K562 (cell line): ENCODE data around the gene GET3. TPM values are rescaled to one million over a fixed set of nuclear protein-coding genes. Genes with fewer than 3 reads are reported as not detected.

Experiments used
- BACH1 ChIP-seq: fragments of 200-800 bp; sonication (Bioruptor generic); IDR thresholded peaks from 2 replicates; pipeline ENCODE4 v1.6.1; 2016; ENCODE audit warnings: missing genetic modification characterization, missing compliant biosample characterization
- CBX8 ChIP-seq: fragments of 200-600 bp; sonication (generic); IDR thresholded peaks from 2 replicates; pipeline ENCODE4 v1.6.1; 2012; ENCODE audit warnings: borderline replicate concordance, mixed run types, low read depth, mild to moderate bottlenecking, moderate library complexity, mixed read lengths, low read length, control low read depth, inconsistent platforms; ENCODE audit not compliant: poor library complexity, severe bottlenecking; ENCODE audit errors: extremely low read depth
- CHD2 ChIP-seq: IDR thresholded peaks from 2 replicates; pipeline ENCODE4 v1.6.1; 2011; ENCODE audit warnings: low read depth, low read length
- FOXM1 ChIP-seq, 2 experiments: fragments of 450-650 bp in 1 of 2; sonication (generic) in 1 of 2; formaldehyde crosslinking in 1 of 2; IDR thresholded peaks; 2 replicates each; pipeline versions ENCODE4 v1.6.1 to v1.9.0; 2017 to 2022; ENCODE audit warnings: low read depth in 2 of 2, mild to moderate bottlenecking in 2 of 2, missing genetic modification reagents in 1 of 2, moderate library complexity in 1 of 2
- NCOA6 ChIP-seq: fragments of 450-650 bp; IDR thresholded peaks from 2 replicates; pipeline ENCODE4 v1.6.1; 2017; ENCODE audit warnings: mild to moderate bottlenecking
- SMARCC2 ChIP-seq: fragments of 450-650 bp; IDR thresholded peaks from 2 replicates; pipeline ENCODE4 v1.6.1; 2017; ENCODE audit warnings: antibody characterized with exemption, moderate library complexity, mild to moderate bottlenecking, low read depth
- ZNF121 ChIP-seq: sonication (generic); formaldehyde crosslinking; conservative IDR thresholded peaks from 2 replicates; pipeline ENCODE4 v1.8.0; 2022; ENCODE audit warnings: missing genetic modification reagents
- ZNF224 ChIP-seq: sonication (generic); formaldehyde crosslinking; IDR thresholded peaks from 2 replicates; pipeline ENCODE4 v1.8.0; 2022; ENCODE audit warnings: mild to moderate bottlenecking, missing genetic modification reagents
- ZNF830 ChIP-seq: fragments of 250-450 bp; sonication (Bioruptor Pico); IDR thresholded peaks from 2 replicates; pipeline ENCODE4 v1.5.0; 2021; ENCODE audit warnings: mild to moderate bottlenecking
- polyA plus RNA-seq, 8 experiments: library from polyadenylated mRNA; depleted of rRNA in 4 of 8; stranded (reverse) in 5 of 8; unstranded in 3 of 8; fragments of >200 nt; fragmentation: Nextera tagmentation in 2 of 8; fragmentation: Illumina TruSeq in 1 of 8; extraction: Ambion mirVana in 2 of 8; extraction: Trizol in 1 of 8; gene quantifications; 2 replicates each; pipeline versions ENCODE4 v1.2.1 to v1.2.3, GENCODE V29; 2011 to 2014; ENCODE audit warnings: inconsistent platforms in 1 of 8, missing spikeins in 1 of 8
- total RNA-seq, 7 experiments: library from RNA; depleted of rRNA in 6 of 7; stranded (reverse); fragments of >200 nt in 6 of 7; fragmentation: Illumina TruSeq in 2 of 7; extraction: Trizol in 2 of 7; gene quantifications; 2 replicates each; pipeline versions ENCODE4 v1.2.1 to v1.2.3, GENCODE V29; 2011 to 2021; ENCODE audit warnings: low replicate concordance in 1 of 7
- TF ChIP-seq, protein P1 (sequence below): fragments of 450-650 bp; IDR thresholded peaks from 2 replicates; pipeline ENCODE4 v1.6.1; 2016
- TF ChIP-seq, protein P2 (sequence below): fragments of 250-450 bp; sonication (Bioruptor Pico); IDR thresholded peaks from 2 replicates; pipeline ENCODE4 v1.4.0; 2020; ENCODE audit warnings: mild to moderate bottlenecking
- TF ChIP-seq, protein P3 (sequence below): sonication (generic); formaldehyde crosslinking; IDR thresholded peaks from 2 replicates; pipeline ENCODE4 v1.8.1; 2023; ENCODE audit warnings: mild to moderate bottlenecking, missing genetic modification reagents
- TF ChIP-seq, protein P4 (sequence below), 2 experiments: fragments of 450-650 bp; IDR thresholded peaks; 2 replicates each; pipeline ENCODE4 v1.6.1; 2018; ENCODE audit warnings: mild to moderate bottlenecking in 2 of 2, low read depth in 1 of 2; ENCODE audit not compliant: partially characterized antibody in 2 of 2
- TF ChIP-seq, protein P5 (sequence below), 3 experiments: IDR thresholded peaks in 2 of 3; conservative IDR thresholded peaks in 1 of 3; 2 replicates each; pipeline ENCODE4 v1.5.1; 2011 to 2012; ENCODE audit warnings: low read length in 3 of 3, mild to moderate bottlenecking in 3 of 3, control low read depth in 2 of 3, improper control_type of control experiment in 1 of 3, inconsistent platforms in 1 of 3, low read depth in 1 of 3, mixed read lengths in 1 of 3, moderate library complexity in 1 of 3; ENCODE audit not compliant: insufficient read depth in 2 of 3

GET3 gene
- total and polyA plus RNA-seq, 9 of the 15 experiments (the other 6 are each of a cell fraction or from before 2014, with no cell fraction given): 8.3 to 83.5 (median 51.8) TPM

DNA sequence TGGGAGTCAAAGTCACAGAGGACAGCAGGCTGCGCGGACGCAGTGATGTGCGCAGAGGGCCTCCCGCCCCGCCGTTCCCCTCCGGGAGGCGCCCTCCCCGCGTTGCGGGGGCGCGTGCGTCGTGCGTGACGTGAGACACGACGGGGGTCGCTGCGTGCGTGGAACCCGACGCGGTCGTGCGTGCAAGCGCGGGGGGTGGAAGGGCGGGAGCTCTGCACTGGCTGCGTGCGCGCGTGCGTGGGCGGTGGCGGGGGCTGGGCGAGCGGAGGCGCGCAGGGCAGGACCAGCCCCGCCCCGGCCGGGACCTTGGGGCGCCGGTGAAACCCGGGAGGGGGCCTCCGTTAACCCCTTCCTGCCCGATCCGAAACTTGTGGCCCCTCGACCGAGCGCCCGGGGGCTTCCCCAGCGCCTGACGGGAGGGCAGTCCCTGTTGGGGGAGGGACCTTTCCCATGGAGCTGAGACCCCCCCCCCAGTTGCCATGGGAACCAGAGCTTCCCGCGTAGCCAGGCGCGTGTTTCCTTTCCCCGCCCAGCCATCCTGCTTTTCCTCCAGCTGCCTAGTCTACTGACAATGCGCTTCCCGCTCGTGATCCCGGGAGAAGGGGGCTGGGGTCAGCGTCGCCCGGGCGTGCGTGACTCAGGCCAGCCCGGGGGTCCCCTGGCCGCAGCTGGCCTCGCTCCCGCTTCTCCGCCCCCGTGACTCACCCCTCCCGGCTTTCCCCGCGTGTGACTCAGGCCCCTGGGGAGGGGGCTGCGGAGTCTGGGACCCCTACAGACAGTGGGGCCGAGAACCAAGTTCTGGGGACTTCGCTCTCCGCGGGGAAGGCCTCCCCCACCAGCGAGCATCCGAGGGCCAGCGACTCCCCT, 45.4 kb downstream of the GET3 start (continued):
- TF ChIP-seq, protein P1, sequence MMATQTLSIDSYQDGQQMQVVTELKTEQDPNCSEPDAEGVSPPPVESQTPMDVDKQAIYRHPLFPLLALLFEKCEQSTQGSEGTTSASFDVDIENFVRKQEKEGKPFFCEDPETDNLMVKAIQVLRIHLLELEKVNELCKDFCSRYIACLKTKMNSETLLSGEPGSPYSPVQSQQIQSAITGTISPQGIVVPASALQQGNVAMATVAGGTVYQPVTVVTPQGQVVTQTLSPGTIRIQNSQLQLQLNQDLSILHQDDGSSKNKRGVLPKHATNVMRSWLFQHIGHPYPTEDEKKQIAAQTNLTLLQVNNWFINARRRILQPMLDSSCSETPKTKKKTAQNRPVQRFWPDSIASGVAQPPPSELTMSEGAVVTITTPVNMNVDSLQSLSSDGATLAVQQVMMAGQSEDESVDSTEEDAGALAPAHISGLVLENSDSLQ: 0 out of 2 replicates have a peak, but pooled peaks have one; percentile 43
- TF ChIP-seq, protein P2, sequence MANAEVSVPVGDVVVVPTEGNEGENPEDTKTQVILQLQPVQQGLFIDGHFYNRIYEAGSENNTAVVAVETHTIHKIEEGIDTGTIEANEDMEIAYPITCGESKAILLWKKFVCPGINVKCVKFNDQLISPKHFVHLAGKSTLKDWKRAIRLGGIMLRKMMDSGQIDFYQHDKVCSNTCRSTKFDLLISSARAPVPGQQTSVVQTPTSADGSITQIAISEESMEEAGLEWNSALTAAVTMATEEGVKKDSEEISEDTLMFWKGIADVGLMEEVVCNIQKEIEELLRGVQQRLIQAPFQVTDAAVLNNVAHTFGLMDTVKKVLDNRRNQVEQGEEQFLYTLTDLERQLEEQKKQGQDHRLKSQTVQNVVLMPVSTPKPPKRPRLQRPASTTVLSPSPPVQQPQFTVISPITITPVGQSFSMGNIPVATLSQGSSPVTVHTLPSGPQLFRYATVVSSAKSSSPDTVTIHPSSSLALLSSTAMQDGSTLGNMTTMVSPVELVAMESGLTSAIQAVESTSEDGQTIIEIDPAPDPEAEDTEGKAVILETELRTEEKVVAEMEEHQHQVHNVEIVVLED: peak; percentile 99
- TF ChIP-seq, protein P3, sequence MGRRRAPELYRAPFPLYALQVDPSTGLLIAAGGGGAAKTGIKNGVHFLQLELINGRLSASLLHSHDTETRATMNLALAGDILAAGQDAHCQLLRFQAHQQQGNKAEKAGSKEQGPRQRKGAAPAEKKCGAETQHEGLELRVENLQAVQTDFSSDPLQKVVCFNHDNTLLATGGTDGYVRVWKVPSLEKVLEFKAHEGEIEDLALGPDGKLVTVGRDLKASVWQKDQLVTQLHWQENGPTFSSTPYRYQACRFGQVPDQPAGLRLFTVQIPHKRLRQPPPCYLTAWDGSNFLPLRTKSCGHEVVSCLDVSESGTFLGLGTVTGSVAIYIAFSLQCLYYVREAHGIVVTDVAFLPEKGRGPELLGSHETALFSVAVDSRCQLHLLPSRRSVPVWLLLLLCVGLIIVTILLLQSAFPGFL (CRISPR knock-in tag): no peak
- TF ChIP-seq ZNF224 (CRISPR knock-in tag) (no peak), FOXM1 (IDR thresholded peaks at IDR 0.05; ENCODE audit: low read depth) (peak; percentile 60; the same call in 1 of the 2 replicates), FOXM1 (CRISPR knock-in tag; IDR thresholded peaks at IDR 0.05; ENCODE audit: low read depth) (peak; percentile 91), ZNF121 (CRISPR knock-in tag) (no peak), CBX8 (no peak), CHD2 (peak; percentile 38; the same call in 1 of the 2 replicates), ZNF830 (CRISPR knock-in tag) (no peak), NCOA6 (peak; percentile 92), SMARCC2 (no peak), BACH1 (tag) (no peak)
- TF ChIP-seq, protein P4, sequence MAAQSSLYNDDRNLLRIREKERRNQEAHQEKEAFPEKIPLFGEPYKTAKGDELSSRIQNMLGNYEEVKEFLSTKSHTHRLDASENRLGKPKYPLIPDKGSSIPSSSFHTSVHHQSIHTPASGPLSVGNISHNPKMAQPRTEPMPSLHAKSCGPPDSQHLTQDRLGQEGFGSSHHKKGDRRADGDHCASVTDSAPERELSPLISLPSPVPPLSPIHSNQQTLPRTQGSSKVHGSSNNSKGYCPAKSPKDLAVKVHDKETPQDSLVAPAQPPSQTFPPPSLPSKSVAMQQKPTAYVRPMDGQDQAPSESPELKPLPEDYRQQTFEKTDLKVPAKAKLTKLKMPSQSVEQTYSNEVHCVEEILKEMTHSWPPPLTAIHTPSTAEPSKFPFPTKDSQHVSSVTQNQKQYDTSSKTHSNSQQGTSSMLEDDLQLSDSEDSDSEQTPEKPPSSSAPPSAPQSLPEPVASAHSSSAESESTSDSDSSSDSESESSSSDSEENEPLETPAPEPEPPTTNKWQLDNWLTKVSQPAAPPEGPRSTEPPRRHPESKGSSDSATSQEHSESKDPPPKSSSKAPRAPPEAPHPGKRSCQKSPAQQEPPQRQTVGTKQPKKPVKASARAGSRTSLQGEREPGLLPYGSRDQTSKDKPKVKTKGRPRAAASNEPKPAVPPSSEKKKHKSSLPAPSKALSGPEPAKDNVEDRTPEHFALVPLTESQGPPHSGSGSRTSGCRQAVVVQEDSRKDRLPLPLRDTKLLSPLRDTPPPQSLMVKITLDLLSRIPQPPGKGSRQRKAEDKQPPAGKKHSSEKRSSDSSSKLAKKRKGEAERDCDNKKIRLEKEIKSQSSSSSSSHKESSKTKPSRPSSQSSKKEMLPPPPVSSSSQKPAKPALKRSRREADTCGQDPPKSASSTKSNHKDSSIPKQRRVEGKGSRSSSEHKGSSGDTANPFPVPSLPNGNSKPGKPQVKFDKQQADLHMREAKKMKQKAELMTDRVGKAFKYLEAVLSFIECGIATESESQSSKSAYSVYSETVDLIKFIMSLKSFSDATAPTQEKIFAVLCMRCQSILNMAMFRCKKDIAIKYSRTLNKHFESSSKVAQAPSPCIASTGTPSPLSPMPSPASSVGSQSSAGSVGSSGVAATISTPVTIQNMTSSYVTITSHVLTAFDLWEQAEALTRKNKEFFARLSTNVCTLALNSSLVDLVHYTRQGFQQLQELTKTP (IDR thresholded peaks at IDR 0.05; ENCODE audit: low read depth in 1 of 2, partially characterized antibody in 2 of 2): no peak
- TF ChIP-seq, protein P5, sequence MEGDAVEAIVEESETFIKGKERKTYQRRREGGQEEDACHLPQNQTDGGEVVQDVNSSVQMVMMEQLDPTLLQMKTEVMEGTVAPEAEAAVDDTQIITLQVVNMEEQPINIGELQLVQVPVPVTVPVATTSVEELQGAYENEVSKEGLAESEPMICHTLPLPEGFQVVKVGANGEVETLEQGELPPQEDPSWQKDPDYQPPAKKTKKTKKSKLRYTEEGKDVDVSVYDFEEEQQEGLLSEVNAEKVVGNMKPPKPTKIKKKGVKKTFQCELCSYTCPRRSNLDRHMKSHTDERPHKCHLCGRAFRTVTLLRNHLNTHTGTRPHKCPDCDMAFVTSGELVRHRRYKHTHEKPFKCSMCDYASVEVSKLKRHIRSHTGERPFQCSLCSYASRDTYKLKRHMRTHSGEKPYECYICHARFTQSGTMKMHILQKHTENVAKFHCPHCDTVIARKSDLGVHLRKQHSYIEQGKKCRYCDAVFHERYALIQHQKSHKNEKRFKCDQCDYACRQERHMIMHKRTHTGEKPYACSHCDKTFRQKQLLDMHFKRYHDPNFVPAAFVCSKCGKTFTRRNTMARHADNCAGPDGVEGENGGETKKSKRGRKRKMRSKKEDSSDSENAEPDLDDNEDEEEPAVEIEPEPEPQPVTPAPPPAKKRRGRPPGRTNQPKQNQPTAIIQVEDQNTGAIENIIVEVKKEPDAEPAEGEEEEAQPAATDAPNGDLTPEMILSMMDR (IDR thresholded peaks at IDR 0.05 in 2 of 3, conservative IDR thresholded peaks at IDR 0.05 in 1 of 3; ENCODE audit: insufficient read depth in 2 of 3, low read depth in 1 of 3, low read length in 3 of 3): peak; percentile 20 to 32 (median 30); a peak in 2 of 6 replicates
